DOHH2 (cell line): ENCODE measurements around the gene CRBN.

ENCODE experiments used
- H3F3A ChIP-seq: fragments of 200-600 bp; sonication (generic), shearing (Covaris generic); 2 replicates; pipeline ENCODE4 v1.6.0; 2016; ENCODE audit warnings: antibody characterized with exemption, mild to moderate bottlenecking; ENCODE audit not compliant: control insufficient read depth, insufficient read depth
- H3K27ac ChIP-seq: fragments of 200-600 bp; sonication (generic); 2 replicates; pipeline ENCODE4 v1.5.1; 2014; ENCODE audit warnings: low read depth, mild to moderate bottlenecking, low read length, moderate library complexity
- H3K27me3 ChIP-seq: fragments of 200-600 bp; sonication (generic); 2 replicates; pipeline ENCODE4 v1.6.1; 2014; ENCODE audit warnings: mild to moderate bottlenecking, low read length, mixed read lengths; ENCODE audit not compliant: control insufficient read depth
- H3K36me3 ChIP-seq: fragments of 200-600 bp; sonication (generic); 2 replicates; pipeline ENCODE4 v1.6.1; 2014; ENCODE audit warnings: mild to moderate bottlenecking, low read length, moderate library complexity, mixed read lengths; ENCODE audit not compliant: control insufficient read depth
- H3K4me1 ChIP-seq: fragments of 200-600 bp; sonication (generic); 2 replicates; pipeline ENCODE4 v1.6.1; 2014; ENCODE audit warnings: mild to moderate bottlenecking, low read length, mixed read lengths; ENCODE audit not compliant: control insufficient read depth
- H3K4me2 ChIP-seq: fragments of 200-600 bp; sonication (generic); 2 replicates; pipeline ENCODE4 v1.6.0; 2014; ENCODE audit warnings: mild to moderate bottlenecking, low read length, moderate library complexity
- H3K4me3 ChIP-seq: fragments of 200-600 bp; sonication (generic); 2 replicates; pipeline ENCODE4 v1.5.1; 2014; ENCODE audit warnings: mild to moderate bottlenecking, low read length, mixed read lengths
- H3K79me2 ChIP-seq: fragments of 200-600 bp; sonication (generic); 2 replicates; pipeline ENCODE4 v1.6.1; 2014; ENCODE audit warnings: mild to moderate bottlenecking, low read length, mixed read lengths; ENCODE audit not compliant: control insufficient read depth
- H3K9me2 ChIP-seq: fragments of 200-600 bp; sonication (generic); replicated peaks from 2 replicates; pipeline ENCODE4 v1.6.1; 2014; ENCODE audit warnings: mild to moderate bottlenecking, low read length, mixed read lengths; ENCODE audit not compliant: control insufficient read depth
- H3K9me3 ChIP-seq: fragments of 200-600 bp; sonication (generic); 2 replicates; pipeline ENCODE4 v1.6.1; 2014; ENCODE audit warnings: antibody characterized with exemption, low read length, mixed read lengths; ENCODE audit not compliant: control insufficient read depth, insufficient read depth
- H4K20me1 ChIP-seq: fragments of 200-600 bp; sonication (generic); 2 replicates; pipeline ENCODE4 v1.6.0; 2014; ENCODE audit warnings: low read depth, mild to moderate bottlenecking, antibody characterized with exemption, low read length, moderate library complexity; ENCODE audit not compliant: control insufficient read depth, insufficient read depth
- EZH2phosphoT487 ChIP-seq: fragments of 200-600 bp; sonication (generic); IDR thresholded peaks from 2 replicates; pipeline ENCODE4 v1.6.1; 2017; ENCODE audit warnings: borderline replicate concordance, mild to moderate bottlenecking, antibody characterized with exemption, low read length, moderate library complexity, mixed read lengths
- TF ChIP-seq, protein P1 (sequence below): fragments of 200-600 bp; sonication (generic); IDR thresholded peaks from one replicate; pipeline ENCODE4 v1.5.1; 2014; ENCODE audit warnings: antibody characterized with exemption, mild to moderate bottlenecking, low read depth, low read length; ENCODE audit not compliant: poor library complexity, severe bottlenecking

CRBN gene

DNA sequence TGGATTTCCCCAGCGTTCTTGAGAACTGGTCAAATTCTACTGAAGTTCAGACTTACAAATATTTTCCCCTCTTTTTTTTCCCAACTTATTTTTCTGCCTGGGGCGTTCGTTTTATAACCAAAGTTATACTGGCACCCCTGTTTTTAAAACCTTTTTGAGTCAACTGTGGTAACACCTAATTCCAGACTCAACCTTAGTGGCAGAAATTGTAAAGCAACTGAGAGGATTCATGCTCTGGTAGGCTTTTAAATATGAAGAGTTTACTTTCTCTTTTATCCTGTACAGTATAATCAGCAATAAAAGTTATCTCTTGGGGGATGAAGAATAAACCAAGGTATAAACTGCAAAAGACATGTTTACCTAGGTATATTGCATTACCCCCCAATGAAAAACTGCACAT, 71.6 kb downstream of the CRBN start:
- no peak for TF ChIP-seq EZH2phosphoT487
- TF ChIP-seq, protein P1, sequence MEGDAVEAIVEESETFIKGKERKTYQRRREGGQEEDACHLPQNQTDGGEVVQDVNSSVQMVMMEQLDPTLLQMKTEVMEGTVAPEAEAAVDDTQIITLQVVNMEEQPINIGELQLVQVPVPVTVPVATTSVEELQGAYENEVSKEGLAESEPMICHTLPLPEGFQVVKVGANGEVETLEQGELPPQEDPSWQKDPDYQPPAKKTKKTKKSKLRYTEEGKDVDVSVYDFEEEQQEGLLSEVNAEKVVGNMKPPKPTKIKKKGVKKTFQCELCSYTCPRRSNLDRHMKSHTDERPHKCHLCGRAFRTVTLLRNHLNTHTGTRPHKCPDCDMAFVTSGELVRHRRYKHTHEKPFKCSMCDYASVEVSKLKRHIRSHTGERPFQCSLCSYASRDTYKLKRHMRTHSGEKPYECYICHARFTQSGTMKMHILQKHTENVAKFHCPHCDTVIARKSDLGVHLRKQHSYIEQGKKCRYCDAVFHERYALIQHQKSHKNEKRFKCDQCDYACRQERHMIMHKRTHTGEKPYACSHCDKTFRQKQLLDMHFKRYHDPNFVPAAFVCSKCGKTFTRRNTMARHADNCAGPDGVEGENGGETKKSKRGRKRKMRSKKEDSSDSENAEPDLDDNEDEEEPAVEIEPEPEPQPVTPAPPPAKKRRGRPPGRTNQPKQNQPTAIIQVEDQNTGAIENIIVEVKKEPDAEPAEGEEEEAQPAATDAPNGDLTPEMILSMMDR: no peak
- Histone ChIP-seq H3K4me3 (no peak overlapping the region), H3K4me2 (no peak overlapping the region), H3K9me2 (no peaks in the 10 kb centered on the region), H3F3A (no peaks in the 10 kb centered on the region), H3K36me3 (no peaks in the 10 kb centered on the region), H3K27ac (no peak overlapping the region), H3K9me3 (no peaks in the 10 kb centered on the region), H3K27me3 (no peaks in the 10 kb centered on the region), H4K20me1 (no peaks in the 10 kb centered on the region), H3K4me1 (peaks cover 49% of the 10 kb centered on the region), H3K79me2 (no peaks in the 10 kb centered on the region)

GRCh38 chr3:3107181-3107580, 72.3 kb downstream of the CRBN start:
- H3K9me2 ChIP-seq: no peaks in the 10 kb centered on the region
- H3K4me3 ChIP-seq: no peak overlapping the region
- H3F3A ChIP-seq: no peaks in the 10 kb centered on the region
- H3K27ac ChIP-seq: no peak overlapping the region
- no peak overlapping the region for H3K4me2 ChIP-seq
- H3K4me1 ChIP-seq: peaks cover 49% of the 10 kb centered on the region
- H3K79me2 ChIP-seq: no peaks in the 10 kb centered on the region
- no peaks in the 10 kb centered on the region for H3K27me3 ChIP-seq
- H3K36me3 ChIP-seq: no peaks in the 10 kb centered on the region
- TF ChIP-seq, protein P1: no peak
- no peak for TF ChIP-seq EZH2phosphoT487
- H4K20me1 ChIP-seq: no peaks in the 10 kb centered on the region
- no peaks in the 10 kb centered on the region for H3K9me3 ChIP-seq

DNA sequence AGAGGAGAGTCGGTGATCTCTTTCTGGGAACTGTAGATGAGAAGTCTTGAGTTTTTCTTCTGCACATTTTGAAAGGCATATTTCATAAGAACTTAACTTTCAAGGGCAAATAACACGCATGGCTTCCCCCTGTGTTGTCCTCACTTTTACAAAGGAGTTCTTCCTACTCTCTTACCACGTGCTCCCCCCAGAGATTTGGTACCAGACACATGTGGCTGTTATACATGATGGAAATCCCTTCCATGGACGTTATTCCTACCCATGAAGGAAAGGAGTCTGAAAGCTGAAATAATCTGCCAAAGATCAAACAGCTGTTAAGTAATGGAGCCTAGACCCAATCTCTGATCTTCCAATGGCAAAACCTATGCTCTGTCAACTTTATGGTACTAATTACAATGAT, 73.7 kb downstream of the CRBN start:
- TF ChIP-seq EZH2phosphoT487: no peak
- TF ChIP-seq, protein P1: no peak
- Histone ChIP-seq H3K4me2 (0 out of 2 replicates have a peak overlapping the region, but pooled peaks have one; percentile 5), H3K4me3 (no peak overlapping the region)

GRCh38 chr3:3105246-3105645, 74.2 kb downstream of the CRBN start:
- Histone ChIP-seq H3K4me1 (peaks cover 38% of the 10 kb centered on the region), H3K9me3 (no peaks in the 10 kb centered on the region), H3K4me3 (no peak overlapping the region), H3K4me2 (peak overlapping the region; percentile 5; the same call in 1 of the 2 replicates), H3K36me3 (no peaks in the 10 kb centered on the region), H3K27me3 (0 out of 2 replicates have a peak, but pooled peaks cover 2% of the 10 kb centered on the region), H3F3A (no peaks in the 10 kb centered on the region), H3K9me2 (no peaks in the 10 kb centered on the region), H3K27ac (no peak overlapping the region), H4K20me1 (no peaks in the 10 kb centered on the region), H3K79me2 (no peaks in the 10 kb centered on the region)
- TF ChIP-seq, protein P1: no peak
- TF ChIP-seq EZH2phosphoT487: no peak

More for the DNA sequence above, 73.7 kb downstream of the CRBN start:
- H3F3A ChIP-seq: no peaks in the 10 kb centered on the region
- no peaks in the 10 kb centered on the region for H3K9me2 ChIP-seq
- H3K27me3 ChIP-seq: 0 out of 2 replicates have a peak, but pooled peaks cover 2% of the 10 kb centered on the region
- H3K36me3 ChIP-seq: no peaks in the 10 kb centered on the region
- no peak overlapping the region for H3K27ac ChIP-seq
- peaks cover 43% of the 10 kb centered on the region for H3K4me1 ChIP-seq
- H3K9me3 ChIP-seq: no peaks in the 10 kb centered on the region
- H3K79me2 ChIP-seq: no peaks in the 10 kb centered on the region
- H4K20me1 ChIP-seq: no peaks in the 10 kb centered on the region
